ENCODE measurements around the gene LAMA3. TPM values are rescaled to one million over a fixed set of nuclear protein-coding genes. Genes with fewer than 3 reads are reported as not detected.

LAMA3 gene
- total RNA-seq, 1 donor from 2014 or later, result 1.7 TPM

GRCh38 chr18:23879544-23879943, 190.3 kb downstream of the LAMA3 start:
- H3K27me3 Mint-ChIP-seq (ENCODE audit: unreplicated experiment), result no peaks in the 10 kb centered on the region

GRCh38 chr18:23879966-23880565, 190.8 kb downstream of the LAMA3 start:
- H3K27me3 Mint-ChIP-seq (ENCODE audit: unreplicated experiment), result peaks cover 2% of the 10 kb centered on the region
- no peak overlapping the region for H3K27ac Mint-ChIP-seq (ENCODE audit: unreplicated experiment)
- H3K36me3 Mint-ChIP-seq (ENCODE audit: low read depth, unreplicated experiment), result no peaks in the 10 kb centered on the region
- no peak overlapping the region for H3K4me3 Mint-ChIP-seq (ENCODE audit: unreplicated experiment)
- H3K4me1 Mint-ChIP-seq (ENCODE audit: unreplicated experiment), result no peaks in the 10 kb centered on the region
- H3K9me3 Mint-ChIP-seq (ENCODE audit: unreplicated experiment), result no peaks in the 10 kb centered on the region
- DNase-seq (ENCODE audit: low spot score), result no peak
- TF ChIP-seq CTCF (IDR thresholded peaks at IDR 0.05; ENCODE audit: unreplicated experiment), result no peak

More at GRCh38 chr18:23879544-23879943, 190.3 kb downstream of the LAMA3 start:
- TF ChIP-seq CTCF (IDR thresholded peaks at IDR 0.05; ENCODE audit: unreplicated experiment), result no peak
- H3K36me3 Mint-ChIP-seq (ENCODE audit: low read depth, unreplicated experiment), result no peaks in the 10 kb centered on the region
- DNase-seq (ENCODE audit: low spot score), result no peak
- H3K4me1 Mint-ChIP-seq (ENCODE audit: unreplicated experiment), result no peaks in the 10 kb centered on the region
- no peak overlapping the region for H3K4me3 Mint-ChIP-seq (ENCODE audit: unreplicated experiment)
- H3K9me3 Mint-ChIP-seq (ENCODE audit: unreplicated experiment), result no peaks in the 10 kb centered on the region
- H3K27ac Mint-ChIP-seq (ENCODE audit: unreplicated experiment), result no peak overlapping the region

- Mint-ChIP-seq H3K27me3 (ENCODE audit: unreplicated experiment) (peaks cover 3% of the 10 kb centered on the region), H3K4me1 (ENCODE audit: unreplicated experiment) (no peaks in the 10 kb centered on the region), H3K9me3 (ENCODE audit: unreplicated experiment) (no peaks in the 10 kb centered on the region), H3K27ac (ENCODE audit: unreplicated experiment) (no peak overlapping the region), H3K4me3 (ENCODE audit: unreplicated experiment) (no peak overlapping the region), H3K36me3 (ENCODE audit: low read depth, unreplicated experiment) (no peaks in the 10 kb centered on the region)
- no peak for TF ChIP-seq CTCF (IDR thresholded peaks at IDR 0.05; ENCODE audit: unreplicated experiment)
- DNase-seq (ENCODE audit: low spot score), result no peak
These were observed 191.8 kb downstream of the LAMA3 start for GRCh38 chr18:23880931-23881617.

GRCh38 chr18:23881778-23882177, 192.5 kb downstream of the LAMA3 start:
- no peak for TF ChIP-seq CTCF (IDR thresholded peaks at IDR 0.05; ENCODE audit: unreplicated experiment)
- DNase-seq (ENCODE audit: low spot score), result no peak
- H3K4me1 Mint-ChIP-seq (ENCODE audit: unreplicated experiment), result no peaks in the 10 kb centered on the region
- no peaks in the 10 kb centered on the region for H3K36me3 Mint-ChIP-seq (ENCODE audit: low read depth, unreplicated experiment)
- H3K27ac Mint-ChIP-seq (ENCODE audit: unreplicated experiment), result no peak overlapping the region
- H3K27me3 Mint-ChIP-seq (ENCODE audit: unreplicated experiment), result peaks cover 3% of the 10 kb centered on the region
- H3K9me3 Mint-ChIP-seq (ENCODE audit: unreplicated experiment), result no peaks in the 10 kb centered on the region
- H3K4me3 Mint-ChIP-seq (ENCODE audit: unreplicated experiment), result no peak overlapping the region

GRCh38 chr18:23882616-23883276, 193.5 kb downstream of the LAMA3 start:
- DNase-seq (ENCODE audit: low spot score), result no peak
- Mint-ChIP-seq H3K9me3 (ENCODE audit: unreplicated experiment) (no peaks in the 10 kb centered on the region), H3K27ac (ENCODE audit: unreplicated experiment) (no peak overlapping the region), H3K27me3 (ENCODE audit: unreplicated experiment) (peaks cover 3% of the 10 kb centered on the region), H3K4me3 (ENCODE audit: unreplicated experiment) (no peak overlapping the region), H3K36me3 (ENCODE audit: low read depth, unreplicated experiment) (no peaks in the 10 kb centered on the region), H3K4me1 (ENCODE audit: unreplicated experiment) (no peaks in the 10 kb centered on the region)
- TF ChIP-seq CTCF (IDR thresholded peaks at IDR 0.05; ENCODE audit: unreplicated experiment), result no peak
